C4-2B (cell line): ENCODE results near the gene NTMT1.

ENCODE experiments used
- ZFX ChIP-seq: fragments of 450-650 bp; IDR thresholded peaks from 2 replicates; pipeline ENCODE4 v1.6.1; 2017
- TF ChIP-seq, protein P1 (sequence below): fragments of 450-650 bp; conservative IDR thresholded peaks from 2 replicates; pipeline ENCODE4 v1.5.1; 2017; ENCODE audit warnings: mild to moderate bottlenecking

DNA sequence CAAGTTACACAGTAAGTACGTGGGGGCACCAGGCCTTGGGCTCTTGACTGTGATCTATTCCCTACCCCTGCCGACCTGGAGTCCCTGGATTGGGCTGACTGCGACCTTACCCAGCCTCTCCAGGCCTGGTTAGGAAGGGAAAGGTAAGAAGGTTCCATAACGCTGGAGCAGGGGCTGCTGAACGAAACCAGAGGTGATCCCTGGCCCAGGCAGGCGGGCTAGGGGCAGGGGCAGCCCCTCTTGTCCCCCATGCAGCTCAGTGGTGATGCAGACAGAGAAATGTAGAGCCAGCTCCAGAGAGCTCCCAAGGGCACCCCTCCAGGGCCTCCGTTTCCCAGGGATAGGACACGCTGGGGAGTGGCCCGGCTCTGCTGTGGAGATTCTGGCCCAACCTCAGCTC lies 53.6 kb downstream of the NTMT1 start:
- TF ChIP-seq, protein P1, sequence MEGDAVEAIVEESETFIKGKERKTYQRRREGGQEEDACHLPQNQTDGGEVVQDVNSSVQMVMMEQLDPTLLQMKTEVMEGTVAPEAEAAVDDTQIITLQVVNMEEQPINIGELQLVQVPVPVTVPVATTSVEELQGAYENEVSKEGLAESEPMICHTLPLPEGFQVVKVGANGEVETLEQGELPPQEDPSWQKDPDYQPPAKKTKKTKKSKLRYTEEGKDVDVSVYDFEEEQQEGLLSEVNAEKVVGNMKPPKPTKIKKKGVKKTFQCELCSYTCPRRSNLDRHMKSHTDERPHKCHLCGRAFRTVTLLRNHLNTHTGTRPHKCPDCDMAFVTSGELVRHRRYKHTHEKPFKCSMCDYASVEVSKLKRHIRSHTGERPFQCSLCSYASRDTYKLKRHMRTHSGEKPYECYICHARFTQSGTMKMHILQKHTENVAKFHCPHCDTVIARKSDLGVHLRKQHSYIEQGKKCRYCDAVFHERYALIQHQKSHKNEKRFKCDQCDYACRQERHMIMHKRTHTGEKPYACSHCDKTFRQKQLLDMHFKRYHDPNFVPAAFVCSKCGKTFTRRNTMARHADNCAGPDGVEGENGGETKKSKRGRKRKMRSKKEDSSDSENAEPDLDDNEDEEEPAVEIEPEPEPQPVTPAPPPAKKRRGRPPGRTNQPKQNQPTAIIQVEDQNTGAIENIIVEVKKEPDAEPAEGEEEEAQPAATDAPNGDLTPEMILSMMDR: no peak
- no peak for TF ChIP-seq ZFX
